Measurements from ENCODE around the gene KCNH1. TPM values are rescaled to one million over a fixed set of nuclear protein-coding genes. Genes with fewer than 3 reads are reported as not detected.

KCNH1 gene, protein sequence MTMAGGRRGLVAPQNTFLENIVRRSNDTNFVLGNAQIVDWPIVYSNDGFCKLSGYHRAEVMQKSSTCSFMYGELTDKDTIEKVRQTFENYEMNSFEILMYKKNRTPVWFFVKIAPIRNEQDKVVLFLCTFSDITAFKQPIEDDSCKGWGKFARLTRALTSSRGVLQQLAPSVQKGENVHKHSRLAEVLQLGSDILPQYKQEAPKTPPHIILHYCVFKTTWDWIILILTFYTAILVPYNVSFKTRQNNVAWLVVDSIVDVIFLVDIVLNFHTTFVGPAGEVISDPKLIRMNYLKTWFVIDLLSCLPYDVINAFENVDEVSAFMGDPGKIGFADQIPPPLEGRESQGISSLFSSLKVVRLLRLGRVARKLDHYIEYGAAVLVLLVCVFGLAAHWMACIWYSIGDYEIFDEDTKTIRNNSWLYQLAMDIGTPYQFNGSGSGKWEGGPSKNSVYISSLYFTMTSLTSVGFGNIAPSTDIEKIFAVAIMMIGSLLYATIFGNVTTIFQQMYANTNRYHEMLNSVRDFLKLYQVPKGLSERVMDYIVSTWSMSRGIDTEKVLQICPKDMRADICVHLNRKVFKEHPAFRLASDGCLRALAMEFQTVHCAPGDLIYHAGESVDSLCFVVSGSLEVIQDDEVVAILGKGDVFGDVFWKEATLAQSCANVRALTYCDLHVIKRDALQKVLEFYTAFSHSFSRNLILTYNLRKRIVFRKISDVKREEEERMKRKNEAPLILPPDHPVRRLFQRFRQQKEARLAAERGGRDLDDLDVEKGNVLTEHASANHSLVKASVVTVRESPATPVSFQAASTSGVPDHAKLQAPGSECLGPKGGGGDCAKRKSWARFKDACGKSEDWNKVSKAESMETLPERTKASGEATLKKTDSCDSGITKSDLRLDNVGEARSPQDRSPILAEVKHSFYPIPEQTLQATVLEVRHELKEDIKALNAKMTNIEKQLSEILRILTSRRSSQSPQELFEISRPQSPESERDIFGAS
- total RNA-seq = not detected
- long read RNA-seq = 0 reads

DNA sequence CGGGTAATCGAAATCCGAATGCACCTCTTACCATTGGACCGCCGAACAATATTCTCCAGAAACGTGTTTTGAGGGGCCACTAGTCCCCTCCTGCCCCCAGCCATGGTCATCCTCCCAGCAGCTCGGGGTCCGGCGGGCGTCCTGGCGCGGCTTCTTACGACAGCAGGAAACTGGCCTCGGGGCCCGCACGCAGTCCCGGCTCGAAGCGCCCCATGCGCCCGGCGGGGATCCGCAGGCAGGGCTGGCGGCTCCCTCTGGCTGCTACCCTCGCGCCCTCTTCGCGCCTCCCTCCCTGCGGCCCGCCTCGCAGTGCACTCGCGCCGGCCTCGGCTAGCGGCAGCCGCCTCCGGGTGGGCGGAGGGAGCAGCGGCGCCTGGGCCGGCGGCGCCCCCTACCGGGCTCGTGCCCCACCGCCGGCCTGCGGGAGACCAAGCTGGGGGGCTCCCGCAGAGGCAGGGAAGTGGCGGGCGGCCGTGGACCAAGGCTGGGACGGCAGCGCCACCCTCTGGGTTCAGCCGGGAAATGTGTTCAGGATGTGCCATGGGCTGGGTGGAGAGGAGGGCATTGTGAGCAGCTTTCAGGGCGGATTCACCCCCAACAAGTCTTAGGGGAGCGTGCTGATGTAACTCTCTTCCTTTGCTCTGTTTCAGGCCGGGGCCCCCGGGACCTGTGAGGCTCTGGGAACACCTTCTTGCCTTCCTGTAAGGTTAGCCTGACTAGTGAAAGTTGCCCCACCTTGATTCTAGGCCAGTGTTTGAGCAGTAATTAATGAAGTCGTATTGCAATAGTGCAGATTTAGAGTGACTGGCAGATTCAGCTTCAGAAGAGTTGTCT is at the start of gene KCNH1:
Gene KCNH1, minus strand, starts transcription at position 313 of the 834 bp plus-strand sequence. Its CDS starts 203 bp downstream, at position 110.
- DNase-seq (peak; percentile 84), ATAC-seq (ENCODE audit: poor library complexity) (peak; percentile 99)
- intact Hi-C loops (cut with DNase I) = loop anchor here (2.0 to 5.0 kb wide), 2 partner anchors 687 to 727 kb away; no protein-coding TSS in a partner anchor

DNA sequence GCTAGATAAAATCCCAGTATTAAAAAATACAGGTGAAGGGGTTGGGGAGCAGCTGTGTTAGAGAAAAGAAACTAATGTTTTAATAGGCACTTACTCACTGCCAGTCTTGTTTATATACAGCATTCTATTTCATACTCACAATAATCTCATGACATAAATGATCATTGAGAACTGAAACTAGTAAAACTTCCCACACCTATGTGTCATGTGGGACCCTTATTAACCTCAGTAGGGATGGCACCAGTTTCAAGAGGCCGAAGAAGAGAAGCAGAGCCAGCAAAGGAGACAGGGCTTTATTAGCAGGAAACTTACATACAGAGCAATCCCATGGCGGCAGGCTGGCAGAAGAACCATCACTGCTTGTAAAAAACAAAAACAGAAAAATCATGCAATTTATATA is 48.8 kb upstream of the KCNH1 start:
- ATAC-seq (ENCODE audit: poor library complexity) (no peak), DNase-seq (no peak)
- intact Hi-C loops (cut with DNase I) = no loop called here

DNA sequence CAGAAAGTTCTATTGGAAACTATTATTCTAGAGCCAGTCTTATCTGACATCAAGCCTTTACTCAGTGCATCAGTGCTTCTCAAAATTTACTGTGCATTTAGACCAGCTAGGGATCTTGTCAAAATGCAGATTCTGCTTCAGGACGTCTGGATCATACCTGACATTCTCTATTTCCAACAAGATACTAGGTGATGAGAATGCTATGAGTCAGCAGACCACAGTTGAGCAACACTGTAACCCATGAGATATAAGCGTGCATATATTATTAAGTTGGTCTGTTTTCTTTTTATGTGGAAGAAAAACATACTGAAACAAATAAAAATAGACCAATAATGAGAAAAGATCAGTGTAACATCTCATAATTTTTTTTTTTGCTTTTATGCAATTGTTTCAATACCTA is 40.4 kb upstream of the KCNH1 start:
- intact Hi-C loops (cut with DNase I) = no loop called here
- DNase-seq (no peak), ATAC-seq (ENCODE audit: poor library complexity) (no peak)

DNA sequence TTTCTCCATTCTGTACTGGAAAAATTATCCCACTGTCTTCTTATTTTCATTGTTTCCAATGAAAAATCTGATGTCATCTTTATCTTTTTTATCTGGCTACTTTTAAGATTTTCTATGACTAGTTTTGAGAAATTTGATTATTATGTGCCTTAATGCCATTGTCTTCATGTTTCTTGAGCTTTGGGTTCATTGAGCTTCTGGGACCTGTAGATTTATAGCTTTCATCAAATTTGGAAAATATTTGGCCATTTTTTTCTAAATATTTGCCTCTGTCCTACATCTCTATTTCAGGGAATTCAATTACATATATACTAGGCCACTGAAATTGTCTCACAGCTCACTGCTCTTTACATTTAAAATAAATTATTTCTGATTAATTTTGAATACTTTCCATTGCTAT is 38.7 kb upstream of the KCNH1 start:
- no peak for ATAC-seq (ENCODE audit: poor library complexity)
- intact Hi-C loops (cut with DNase I) = no loop called here
- no peak for DNase-seq

DNA sequence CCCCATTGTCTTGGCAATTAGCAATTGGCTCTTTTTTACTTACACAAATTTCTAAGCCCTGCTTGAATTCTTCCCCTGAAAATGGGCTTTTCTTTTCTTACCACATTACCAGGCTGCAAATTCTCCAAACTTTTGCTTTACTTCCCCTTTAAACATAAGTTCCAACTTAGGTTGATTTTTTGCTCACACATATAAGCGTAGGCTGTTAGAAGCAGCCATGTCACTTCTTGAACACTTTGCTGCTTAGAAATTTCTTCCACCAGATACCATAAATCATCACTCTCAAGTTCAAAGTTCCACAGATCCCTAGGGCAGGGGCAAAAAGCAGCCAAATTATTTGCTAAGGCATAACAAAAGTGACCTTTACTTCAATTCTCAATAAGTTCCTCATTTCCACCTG is 35.4 kb upstream of the KCNH1 start:
- intact Hi-C loops (cut with DNase I) = no loop called here
- DNase-seq (no peak), ATAC-seq (ENCODE audit: poor library complexity) (no peak)

DNA sequence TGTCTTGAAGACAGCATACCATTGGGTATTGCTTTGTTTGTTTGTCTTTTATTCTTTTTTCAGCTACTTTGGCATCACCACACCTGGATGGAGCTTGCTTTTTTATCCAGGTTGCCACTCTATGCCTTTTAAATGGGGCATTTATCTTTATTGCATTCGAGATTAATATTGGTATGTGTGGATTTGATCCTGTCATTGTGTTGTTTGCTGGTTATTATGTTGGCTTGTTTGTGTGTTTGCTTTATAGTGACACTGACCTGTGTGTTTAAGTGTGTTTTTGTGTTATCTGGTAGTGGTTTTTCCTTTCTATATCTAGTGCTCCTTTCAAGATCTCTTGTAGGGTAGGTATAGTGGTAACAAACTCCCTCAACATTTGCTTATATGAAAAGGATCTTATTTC is 24.9 kb upstream of the KCNH1 start:
- intact Hi-C loops (cut with DNase I) = no loop called here
- ATAC-seq (ENCODE audit: poor library complexity) (no peak), DNase-seq (no peak)

DNA sequence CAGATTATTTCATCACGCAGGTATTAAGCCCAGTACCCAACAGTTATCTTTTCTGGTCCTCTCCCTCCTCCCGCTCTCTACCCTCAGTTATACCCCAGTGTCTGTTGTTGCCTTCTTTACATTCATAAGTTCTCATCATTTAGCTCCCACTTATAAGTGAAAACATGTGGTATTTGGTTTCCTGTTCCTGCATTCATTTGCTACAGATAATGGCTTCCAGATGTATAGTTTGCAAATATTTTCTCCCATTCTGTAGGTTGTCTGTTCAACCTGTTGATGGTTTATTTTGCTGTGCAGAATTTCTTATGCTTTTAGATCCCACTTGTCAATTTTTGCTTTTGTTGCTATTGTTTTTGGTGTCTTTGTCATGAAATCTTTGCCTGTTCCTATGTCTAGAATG is 21.1 kb upstream of the KCNH1 start:
- DNase-seq (no peak), ATAC-seq (ENCODE audit: poor library complexity) (no peak)

DNA sequence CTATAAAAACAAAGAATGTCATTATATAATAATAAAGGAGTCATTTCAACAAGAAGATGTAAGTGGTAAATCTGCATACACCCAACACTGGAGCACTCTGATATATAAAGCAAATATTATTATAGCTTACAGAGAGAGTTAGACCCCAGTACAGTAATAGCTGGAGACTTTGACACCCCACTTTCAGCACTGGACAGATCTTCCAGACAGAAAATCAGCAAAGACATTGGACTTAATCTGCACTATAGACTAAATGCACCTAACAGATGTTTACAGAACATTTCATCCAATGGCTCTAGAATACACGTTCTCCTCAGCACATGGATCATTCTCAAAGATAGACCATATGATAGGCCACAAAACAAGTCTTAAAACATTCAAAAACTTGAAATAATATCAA is 20.0 kb upstream of the KCNH1 start:
- intact Hi-C loops (cut with DNase I) = no loop called here
- DNase-seq (no peak), ATAC-seq (ENCODE audit: poor library complexity) (no peak)

More for the DNA sequence above, 21.1 kb upstream of the KCNH1 start:
- intact Hi-C loops (cut with DNase I) = no loop called here

DNA sequence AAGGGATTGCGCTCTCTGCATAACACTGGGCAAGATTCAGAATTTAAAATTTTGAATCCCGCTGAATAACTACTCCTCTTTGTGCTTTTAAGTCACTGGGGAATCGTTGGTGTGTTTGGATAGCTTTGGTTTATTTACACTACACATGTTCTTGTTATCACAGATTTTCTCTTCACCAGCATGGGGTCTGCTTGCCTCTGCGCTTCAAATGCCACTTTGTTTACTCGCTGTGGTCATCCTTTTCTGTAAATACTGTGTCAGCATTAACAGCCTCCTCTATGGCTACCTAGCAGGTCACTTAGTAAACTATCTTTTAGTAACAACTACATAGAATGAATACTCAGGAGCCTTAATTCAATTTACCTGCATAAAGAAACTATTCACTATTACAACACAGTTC is 14.4 kb upstream of the KCNH1 start:
- ATAC-seq (ENCODE audit: poor library complexity) (no peak), DNase-seq (no peak)
- intact Hi-C loops (cut with DNase I) = no loop called here

DNA sequence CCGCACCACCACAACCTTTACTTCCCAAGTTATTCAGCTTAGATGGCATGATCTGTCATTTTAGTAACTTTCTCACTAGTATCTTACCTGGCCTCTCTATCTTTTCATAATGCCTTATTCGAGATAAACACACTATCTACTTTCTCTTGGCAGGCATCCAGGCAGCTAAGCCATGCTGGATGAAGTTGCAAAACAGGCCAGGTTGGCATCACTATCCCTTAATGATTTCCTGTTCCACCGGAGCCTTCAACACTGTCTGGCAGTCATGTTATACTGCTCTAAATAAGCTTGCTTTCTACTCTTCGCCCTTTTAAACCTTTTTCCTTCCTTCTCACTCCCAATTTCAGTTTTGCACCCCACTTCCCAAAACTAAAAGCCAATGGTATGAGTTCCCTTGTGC is 12.0 kb upstream of the KCNH1 start:
- intact Hi-C loops (cut with DNase I) = no loop called here
- no peak for ATAC-seq (ENCODE audit: poor library complexity)
- DNase-seq = no peak

DNA sequence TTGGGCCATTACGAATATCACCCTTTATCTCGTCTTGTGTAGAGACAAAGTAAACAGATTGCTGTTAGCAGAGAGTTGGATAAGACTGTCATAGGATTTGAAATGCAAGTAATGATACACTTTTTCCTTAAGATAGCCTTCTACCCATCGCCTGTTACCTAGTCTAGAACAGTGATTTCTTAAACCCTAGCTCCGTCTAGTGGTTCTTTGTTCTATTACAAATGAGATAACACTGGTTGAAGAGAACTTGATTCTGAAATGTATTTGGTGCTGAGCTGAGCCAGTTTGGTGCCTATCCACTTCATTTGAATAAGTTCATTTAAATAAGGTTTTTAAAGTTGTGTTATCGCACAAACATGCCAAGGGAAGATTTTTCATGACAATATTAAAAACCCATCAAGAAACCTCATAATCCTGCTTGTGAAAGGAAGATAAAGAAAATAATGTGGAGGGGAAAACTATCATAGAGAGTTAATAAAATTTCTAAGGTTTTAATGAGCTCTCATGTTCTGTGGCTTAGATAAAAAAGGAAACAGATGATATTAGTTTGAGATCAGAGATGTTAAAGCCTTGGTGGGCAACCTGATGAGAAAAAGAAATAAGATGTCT is 1.5 kb upstream of the KCNH1 start:
- no peak for DNase-seq
- peak; percentile 77 for ATAC-seq (ENCODE audit: poor library complexity)
- intact Hi-C loops (cut with DNase I) = loop anchor here (2.0 to 5.0 kb wide), 2 partner anchors 553 to 729 kb away; no protein-coding TSS in a partner anchor

DNA sequence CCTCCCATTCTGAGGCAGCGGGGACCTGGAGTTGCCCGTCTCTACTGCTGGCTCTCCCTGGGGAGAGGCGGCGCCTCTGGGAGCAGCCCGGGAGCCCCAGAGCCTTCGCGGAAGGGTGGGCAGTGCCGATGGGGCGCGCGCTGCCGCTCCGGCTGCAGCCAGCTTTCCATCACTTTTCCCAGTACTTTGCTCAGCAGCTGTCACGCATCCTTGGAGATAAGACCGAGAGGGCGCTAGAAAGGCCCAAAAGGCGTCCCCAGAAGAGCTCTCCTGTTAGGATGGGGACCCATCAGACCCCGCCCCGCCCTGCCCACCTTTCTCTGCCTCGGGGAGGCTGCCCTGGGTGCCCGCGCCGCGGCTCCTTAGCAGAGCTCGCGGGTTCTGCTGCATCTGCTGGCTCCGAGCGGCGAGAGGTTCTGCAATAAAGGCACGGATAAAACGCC is 534 bp downstream of the KCNH1 start:
- intact Hi-C loops (cut with DNase I) = loop anchor here (5.0 kb wide), 1 partner anchor 686 kb away; no protein-coding TSS in a partner anchor
- ATAC-seq (ENCODE audit: poor library complexity) = peak; percentile 13
- no peak for DNase-seq

DNA sequence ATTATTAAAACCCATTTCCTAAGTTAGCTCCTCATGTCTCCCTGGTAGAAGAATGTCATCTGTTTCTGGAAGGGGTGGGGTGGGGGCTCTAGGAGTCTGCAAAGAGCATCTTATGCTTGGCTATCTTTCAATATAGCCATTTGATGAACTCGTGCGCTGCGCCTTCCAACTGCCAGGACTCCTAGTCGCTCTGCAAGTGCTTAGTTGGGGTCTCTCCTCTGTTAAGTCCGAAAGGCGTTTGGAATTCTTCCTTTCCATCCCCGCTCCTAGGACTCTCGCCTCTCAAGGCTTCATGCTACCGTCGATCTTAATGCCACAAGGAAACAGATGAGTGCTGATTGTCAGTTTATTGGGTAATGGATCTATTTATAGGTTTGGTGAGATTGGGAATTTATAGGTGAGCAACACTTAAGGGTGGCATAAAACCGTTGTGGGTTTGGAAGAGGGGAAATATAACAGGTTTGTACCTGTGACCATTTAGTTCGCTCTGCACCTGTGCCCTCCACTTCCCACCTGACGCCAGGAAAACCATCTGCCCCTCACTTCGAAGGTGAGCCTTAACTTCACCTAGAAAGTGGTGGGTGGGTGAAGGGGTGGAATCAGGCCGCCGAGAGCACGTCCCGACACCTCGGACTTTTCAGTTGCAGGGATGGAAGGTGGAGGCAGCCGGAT is 1.1 kb downstream of the KCNH1 start:
- intact Hi-C loops (cut with DNase I) = loop anchor here (5.0 kb wide), 1 partner anchor 686 kb away; no protein-coding TSS in a partner anchor
- no peak for ATAC-seq (ENCODE audit: poor library complexity)
- DNase-seq = no peak

DNA sequence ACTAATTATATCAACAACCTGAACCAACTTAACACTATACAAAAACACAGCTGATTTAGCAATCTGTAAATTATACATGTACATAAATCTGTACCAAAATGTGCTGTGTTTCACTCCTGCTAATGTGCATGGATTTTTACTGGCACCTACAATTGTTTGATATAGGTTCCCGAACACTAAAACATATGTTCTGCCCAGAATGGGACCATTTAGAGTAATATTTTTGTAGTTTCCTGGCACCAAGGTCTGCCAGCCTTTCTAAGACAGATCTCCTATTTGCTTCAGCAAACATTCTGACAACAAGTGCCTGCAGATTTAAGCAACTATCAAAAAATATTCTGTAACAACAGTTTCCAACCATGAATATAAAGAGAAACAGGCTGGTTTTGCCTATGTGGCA is 4.2 kb downstream of the KCNH1 start:
- ATAC-seq (ENCODE audit: poor library complexity) = no peak
- intact Hi-C loops (cut with DNase I) = loop anchor here (5.0 kb wide), 1 partner anchor 682 kb away; no protein-coding TSS in a partner anchor
- DNase-seq = no peak

DNA sequence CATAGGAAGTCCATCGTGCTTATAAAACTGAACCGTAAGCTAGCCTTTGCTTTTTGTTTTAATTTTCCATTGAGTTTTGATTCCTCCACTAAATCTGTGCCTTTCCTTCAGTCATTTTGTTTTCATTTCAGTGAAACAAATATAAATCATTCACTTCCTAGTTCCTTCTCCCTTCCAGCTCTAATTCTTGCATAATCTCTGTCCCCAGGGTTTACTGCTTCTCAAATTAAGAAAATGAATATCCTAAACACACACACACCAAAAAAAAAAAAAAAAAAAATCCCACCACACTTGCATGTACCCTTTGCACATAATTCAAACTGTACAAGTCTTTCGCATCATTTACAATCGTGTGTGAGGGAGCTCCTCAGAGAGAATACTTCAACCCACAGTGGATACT is 6.8 kb downstream of the KCNH1 start:
- intact Hi-C loops (cut with DNase I) = no loop called here
- ATAC-seq (ENCODE audit: poor library complexity) (no peak), DNase-seq (no peak)

DNA sequence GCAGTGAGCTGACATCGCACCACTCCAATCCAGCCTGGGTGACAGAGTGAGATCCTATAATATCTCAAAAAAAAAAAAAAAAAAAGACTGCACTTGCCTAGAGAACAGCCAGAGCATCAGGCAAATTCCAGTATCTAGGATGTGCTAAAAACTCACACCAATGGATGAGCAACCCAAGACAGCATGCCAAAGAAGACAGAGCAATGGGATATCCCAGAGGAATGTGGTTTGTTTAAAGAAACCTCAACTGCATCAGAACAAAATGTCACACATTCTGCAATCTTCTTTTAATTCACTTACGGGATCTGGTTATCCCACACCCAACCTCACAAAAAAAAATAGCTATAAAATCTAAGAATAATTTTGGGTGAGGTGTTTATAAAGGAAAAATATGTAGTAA is 7.3 kb downstream of the KCNH1 start:
- ATAC-seq (ENCODE audit: poor library complexity) = no peak
- intact Hi-C loops (cut with DNase I) = no loop called here
- DNase-seq = no peak

DNA sequence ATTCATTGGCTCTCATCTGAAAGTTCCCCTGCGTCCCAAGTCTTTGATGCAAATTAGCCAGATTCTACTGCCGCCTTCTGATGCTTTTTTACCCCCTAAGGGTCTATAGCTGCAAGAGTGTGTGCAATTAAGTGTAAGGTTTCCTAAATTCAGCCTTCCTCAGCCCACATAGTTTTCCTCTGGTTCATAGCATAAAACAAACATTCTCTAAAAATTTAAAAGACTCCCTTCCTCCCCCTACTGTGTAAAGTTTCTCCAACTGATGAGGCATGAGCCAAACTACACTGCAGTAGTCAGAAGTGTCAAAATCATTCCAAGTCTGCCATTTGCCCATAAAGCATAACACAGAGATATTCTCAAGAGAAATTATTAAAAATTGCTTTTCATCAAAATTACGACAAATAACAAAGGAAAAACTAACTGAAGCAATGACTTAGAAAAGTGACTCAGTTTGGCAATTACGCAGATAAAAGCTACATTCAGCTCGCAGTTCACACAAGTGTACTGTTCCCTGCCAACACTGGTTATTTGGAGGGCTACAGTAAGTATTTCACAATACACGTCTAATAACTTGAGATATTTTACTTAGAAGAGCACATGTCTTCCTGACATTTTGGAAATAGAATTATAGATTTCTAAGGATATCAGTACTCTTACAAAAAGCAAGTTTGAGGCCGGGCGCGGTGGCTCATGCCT is 15.4 kb downstream of the KCNH1 start:
- ATAC-seq (ENCODE audit: poor library complexity) (no peak), DNase-seq (no peak)
- intact Hi-C loops (cut with DNase I) = no loop called here

All from Right ventricle myocardium superior (tissue), 1 donor.